DND-41 (cell line): ENCODE results near the gene SERPINI1.

Experiments used
- ATAC-seq: fragments of 200-7000 bp; cut with Tn5 transposase; 3 replicates; pipeline ENCODE4 v1.9.1; 2021; ENCODE audit warnings: low read depth; ENCODE audit not compliant: insufficient read depth
- DNase-seq: peaks from one replicate; pipeline ENCODE4 v3.0.0-alpha.2; 2020
- H2AFZ ChIP-seq: 2 replicates; pipeline ENCODE4 v1.6.0; 2012; ENCODE audit warnings: low read depth, low read length
- H3K27ac ChIP-seq: 2 replicates; pipeline ENCODE4 v1.5.1; 2012; ENCODE audit warnings: low read length, inconsistent platforms
- H3K27me3 ChIP-seq: fragments of 200-600 bp; sonication (generic); 2 replicates; pipeline ENCODE4 v1.6.0; 2012; ENCODE audit warnings: low read length, mild to moderate bottlenecking, inconsistent platforms; ENCODE audit not compliant: insufficient read depth, poor library complexity
- H3K36me3 ChIP-seq: 2 replicates; pipeline ENCODE4 v1.5.1; 2012; ENCODE audit warnings: low read length, inconsistent platforms; ENCODE audit not compliant: insufficient read depth
- H3K4me1 ChIP-seq: 2 replicates; pipeline ENCODE4 v1.5.1; 2012; ENCODE audit warnings: mild to moderate bottlenecking, low read length; ENCODE audit not compliant: insufficient read depth
- H3K4me2 ChIP-seq: 2 replicates; pipeline ENCODE4 v1.6.0; 2012; ENCODE audit warnings: mild to moderate bottlenecking, moderate library complexity, low read length, inconsistent platforms; ENCODE audit not compliant: insufficient read depth
- H3K4me3 ChIP-seq, 2 experiments: fragments of 200-600 bp in 1 of 2; shearing (Covaris generic) in 1 of 2; 2 replicates each; pipeline ENCODE4 v1.5.1; 2012 to 2016; ENCODE audit warnings: inconsistent platforms in 2 of 2, low read length in 2 of 2, mild to moderate bottlenecking in 2 of 2, low read depth in 1 of 2, moderate library complexity in 1 of 2
- H3K79me2 ChIP-seq: 2 replicates; pipeline ENCODE4 v1.6.0; 2012; ENCODE audit warnings: low read length, inconsistent platforms; ENCODE audit not compliant: insufficient read depth
- H3K9ac ChIP-seq: 2 replicates; pipeline ENCODE4 v1.6.0; 2012; ENCODE audit warnings: low read depth, mild to moderate bottlenecking, inconsistent platforms, low read length, moderate library complexity
- H3K9me3 ChIP-seq: 2 replicates; pipeline ENCODE4 v1.5.1; 2012; ENCODE audit warnings: low read length, moderate library complexity, mild to moderate bottlenecking, inconsistent platforms; ENCODE audit not compliant: insufficient read depth, severe bottlenecking
- H4K20me1 ChIP-seq: 2 replicates; pipeline ENCODE4 v1.6.0; 2012; ENCODE audit warnings: low read length; ENCODE audit not compliant: insufficient read depth
- CTCF ChIP-seq: IDR thresholded peaks from 2 replicates; pipeline ENCODE4 v1.5.1; 2012; ENCODE audit warnings: borderline replicate concordance, low read length, moderate library complexity, mild to moderate bottlenecking; ENCODE audit not compliant: poor library complexity, severe bottlenecking; ENCODE audit errors: extremely low read depth
- EZH2 ChIP-seq: IDR thresholded peaks from 3 replicates; pipeline ENCODE4 v1.6.1; 2012; ENCODE audit warnings: borderline replicate concordance, low read depth, mild to moderate bottlenecking, moderate library complexity, low read length, inconsistent platforms; ENCODE audit not compliant: severe bottlenecking

SERPINI1 gene

DNA sequence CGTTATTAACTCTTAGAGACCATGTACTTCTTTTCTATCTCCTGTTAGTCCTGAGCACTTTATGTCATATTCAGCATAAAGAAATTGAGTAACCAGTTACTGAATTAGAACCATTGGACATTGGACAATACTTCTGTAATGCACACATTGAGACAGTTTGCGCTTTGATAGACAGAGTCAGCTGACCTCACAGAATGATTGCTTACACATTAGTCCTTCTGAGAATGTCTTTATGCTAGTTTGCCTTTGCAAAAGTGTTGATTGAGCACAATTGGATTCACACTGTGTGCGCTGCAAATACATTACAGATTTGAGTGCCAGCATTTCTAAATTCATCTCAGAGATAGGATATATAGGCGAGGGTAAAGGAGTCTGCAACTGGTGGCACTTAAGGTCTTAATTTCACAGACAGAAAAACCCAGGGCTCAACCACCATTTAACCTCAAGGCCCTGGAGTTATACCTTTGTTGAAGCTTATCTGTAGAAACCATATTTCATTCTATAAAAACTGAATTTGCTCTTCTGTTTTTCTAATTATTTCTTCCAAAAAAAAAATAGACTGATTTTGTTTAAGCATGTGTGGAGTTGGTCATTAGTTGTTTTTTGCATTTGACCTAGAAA is 3.8 kb downstream of the SERPINI1 start:
- no peak overlapping the region for H2AFZ ChIP-seq
- H3K27ac ChIP-seq: no peak overlapping the region
- H3K4me1 ChIP-seq: peaks cover 14% of the 10 kb centered on the region
- H3K79me2 ChIP-seq: peaks cover 4% of the 10 kb centered on the region
- ATAC-seq (no peak), DNase-seq (no peak)
- H3K9me3 ChIP-seq: no peaks in the 10 kb centered on the region
- no peaks in the 10 kb centered on the region for H3K27me3 ChIP-seq
- no peak overlapping the region for H3K9ac ChIP-seq
- no peaks in the 10 kb centered on the region for H4K20me1 ChIP-seq
- no peak overlapping the region for H3K4me2 ChIP-seq
- H3K36me3 ChIP-seq: no peaks in the 10 kb centered on the region
- no peak for TF ChIP-seq CTCF
- TF ChIP-seq EZH2: no peak
- H3K4me3 ChIP-seq: no peak overlapping the region

DNA sequence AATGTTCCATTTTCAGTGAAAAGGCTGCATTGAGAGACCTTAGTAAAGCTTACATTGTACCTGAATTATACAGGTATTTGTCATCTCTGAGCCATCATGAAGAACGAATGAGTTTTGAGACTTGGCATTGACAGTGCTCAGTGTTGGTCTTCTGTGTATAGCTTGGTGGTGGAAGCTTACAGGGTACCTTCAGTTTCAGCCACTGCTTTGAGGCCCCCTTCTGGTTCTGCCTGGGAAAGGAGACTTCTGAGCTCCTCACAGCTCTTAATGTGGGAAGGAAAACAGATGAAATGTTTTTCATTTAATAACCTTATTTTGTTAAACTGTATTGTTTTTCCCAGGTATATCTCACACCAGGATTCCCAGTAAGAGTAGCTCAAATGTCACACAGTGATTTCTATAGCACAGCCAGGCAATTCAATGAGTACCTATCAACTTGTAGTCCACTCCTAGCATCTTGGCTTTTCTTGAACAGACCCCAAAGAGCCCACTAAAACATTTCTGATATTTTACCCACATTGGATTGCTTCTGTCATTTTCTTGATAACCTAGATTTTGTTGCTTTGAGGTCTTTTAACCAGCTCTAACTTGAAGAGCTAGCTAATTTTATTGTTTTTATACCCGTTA is 5.6 kb downstream of the SERPINI1 start:
- no peaks in the 10 kb centered on the region for H4K20me1 ChIP-seq
- H3K4me3 ChIP-seq: no peak overlapping the region
- H3K79me2 ChIP-seq: no peaks in the 10 kb centered on the region
- no peaks in the 10 kb centered on the region for H3K9me3 ChIP-seq
- no peaks in the 10 kb centered on the region for H3K27me3 ChIP-seq
- DNase-seq (peak; percentile 36), ATAC-seq (peak; percentile 94)
- H3K36me3 ChIP-seq: no peaks in the 10 kb centered on the region
- no peak overlapping the region for H3K4me2 ChIP-seq
- peak; percentile 58 for TF ChIP-seq CTCF
- TF ChIP-seq EZH2: no peak
- no peak overlapping the region for H2AFZ ChIP-seq
- no peak overlapping the region for H3K9ac ChIP-seq
- no peak overlapping the region for H3K27ac ChIP-seq
- peaks cover 6% of the 10 kb centered on the region for H3K4me1 ChIP-seq

DNA sequence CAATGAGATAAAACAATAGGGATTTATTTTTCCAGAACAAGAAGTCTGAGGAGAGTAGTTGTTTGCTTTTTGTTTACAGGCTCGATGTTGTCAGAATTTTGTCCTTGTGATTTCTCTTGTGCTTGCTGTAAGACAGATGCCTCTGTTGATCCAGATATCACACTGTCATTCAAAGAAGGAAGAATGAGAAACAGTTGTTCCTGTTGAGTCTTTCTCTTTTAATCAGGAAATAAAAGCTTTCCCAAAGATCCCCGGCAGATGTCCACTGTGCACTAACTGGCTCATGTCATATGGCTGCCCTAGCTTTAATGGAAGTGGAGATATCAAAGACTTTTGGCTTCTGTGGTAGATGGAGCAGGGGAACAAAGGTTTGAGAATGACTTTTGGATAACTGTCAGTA is 6.8 kb downstream of the SERPINI1 start:
- no peaks in the 10 kb centered on the region for H3K79me2 ChIP-seq
- H4K20me1 ChIP-seq: no peaks in the 10 kb centered on the region
- no peaks in the 10 kb centered on the region for H3K4me1 ChIP-seq
- no peak for TF ChIP-seq EZH2
- TF ChIP-seq CTCF: no peak
- no peaks in the 10 kb centered on the region for H3K9me3 ChIP-seq
- H3K4me3 ChIP-seq: no peak overlapping the region
- H3K9ac ChIP-seq: no peak overlapping the region
- DNase-seq: no peak
- H2AFZ ChIP-seq: no peak overlapping the region
- no peaks in the 10 kb centered on the region for H3K27me3 ChIP-seq
- no peaks in the 10 kb centered on the region for H3K36me3 ChIP-seq
- H3K27ac ChIP-seq: no peak overlapping the region
- no peak for ATAC-seq
- H3K4me2 ChIP-seq: no peak overlapping the region
